Measurements from ENCODE around the gene OSBPL3.

- TF ChIP-seq POLR2A (IDR thresholded peaks at IDR 0.05) (no peak), CTCF (IDR thresholded peaks at IDR 0.05 in 8 of 11, conservative IDR thresholded peaks at IDR 0.05 in 3 of 11) (no peak)
These were observed 71.8 kb downstream of the OSBPL3 start for GRCh38 chr7:24908166-24908565.
